ENCODE data around the gene NFATC2. TPM values are rescaled to one million over a fixed set of nuclear protein-coding genes. Genes with fewer than 3 reads are reported as not detected.

Gene NFATC2
- total RNA-seq, 1 experiment from 2014 or later = 0.61 TPM

DNA sequence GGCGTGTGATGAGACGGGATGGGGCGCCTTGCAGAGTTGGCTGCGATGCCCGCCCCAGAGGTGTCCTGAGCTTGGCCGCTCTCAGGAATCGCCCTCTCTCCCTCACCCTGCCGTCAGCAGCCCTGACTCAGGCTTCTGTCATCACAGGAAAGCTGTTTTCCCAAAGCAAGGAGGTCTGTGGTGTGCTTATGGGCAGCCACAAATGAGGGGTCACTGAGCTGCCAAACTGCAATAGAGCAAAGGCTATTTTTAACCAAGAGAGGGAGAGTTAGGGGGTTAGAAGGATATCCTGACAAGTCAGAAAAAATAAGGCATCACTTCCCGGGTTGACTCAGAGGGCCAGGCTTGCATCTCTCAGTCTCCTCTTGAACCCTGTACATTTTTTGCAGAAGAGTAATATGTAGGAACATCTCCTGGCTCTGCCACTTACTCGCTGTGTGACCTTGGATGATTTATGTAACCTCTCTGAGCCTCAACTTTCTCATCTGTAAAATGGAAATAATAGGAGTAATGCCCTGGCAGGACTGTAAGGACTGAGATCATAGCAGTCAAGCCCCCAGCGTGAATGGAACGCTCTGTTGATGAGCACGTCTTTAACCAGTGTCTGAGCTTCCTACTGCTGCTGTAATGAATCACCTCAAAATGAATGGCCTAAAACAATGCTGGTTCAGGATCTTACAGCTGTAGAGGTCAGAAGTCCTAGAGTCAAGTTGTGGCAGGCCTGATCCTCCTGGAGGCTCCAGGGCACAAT, 181.9 kb downstream of the NFATC2 start:
- Mint-ChIP-seq H3K36me3 (ENCODE audit: insufficient read depth in 1 of 3, low read depth in 3 of 3) (peaks cover 3 to 13% (median 4%) of the 10 kb centered on the region in 3 experiments), H3K9me3 (peaks cover 18 to 22% of the 10 kb centered on the region in 2 experiments), H3K4me3 (no peak overlapping the region), H3K4me1 (no peaks in the 10 kb centered on the region), H3K27ac (no peak overlapping the region), H3K27me3 (ENCODE audit: low read depth) (peaks cover 5% of the 10 kb centered on the region)
- no peak overlapping the region for H2BK120ac ChIP-seq (ENCODE audit: low read depth, low read length, poor library complexity, severe bottlenecking)
- no peak overlapping the region for H2BK5ac ChIP-seq (ENCODE audit: insufficient read length, low read length)
- TF ChIP-seq, protein P1, sequence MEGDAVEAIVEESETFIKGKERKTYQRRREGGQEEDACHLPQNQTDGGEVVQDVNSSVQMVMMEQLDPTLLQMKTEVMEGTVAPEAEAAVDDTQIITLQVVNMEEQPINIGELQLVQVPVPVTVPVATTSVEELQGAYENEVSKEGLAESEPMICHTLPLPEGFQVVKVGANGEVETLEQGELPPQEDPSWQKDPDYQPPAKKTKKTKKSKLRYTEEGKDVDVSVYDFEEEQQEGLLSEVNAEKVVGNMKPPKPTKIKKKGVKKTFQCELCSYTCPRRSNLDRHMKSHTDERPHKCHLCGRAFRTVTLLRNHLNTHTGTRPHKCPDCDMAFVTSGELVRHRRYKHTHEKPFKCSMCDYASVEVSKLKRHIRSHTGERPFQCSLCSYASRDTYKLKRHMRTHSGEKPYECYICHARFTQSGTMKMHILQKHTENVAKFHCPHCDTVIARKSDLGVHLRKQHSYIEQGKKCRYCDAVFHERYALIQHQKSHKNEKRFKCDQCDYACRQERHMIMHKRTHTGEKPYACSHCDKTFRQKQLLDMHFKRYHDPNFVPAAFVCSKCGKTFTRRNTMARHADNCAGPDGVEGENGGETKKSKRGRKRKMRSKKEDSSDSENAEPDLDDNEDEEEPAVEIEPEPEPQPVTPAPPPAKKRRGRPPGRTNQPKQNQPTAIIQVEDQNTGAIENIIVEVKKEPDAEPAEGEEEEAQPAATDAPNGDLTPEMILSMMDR (conservative IDR thresholded peaks at IDR 0.05) = no peak
- no CpG with 5 or more reads among the region's 13 CpGs for WGBS (ENCODE audit: extremely low coverage, insufficient read length, low lambda C conversion rate)
- H3K79me2 ChIP-seq (ENCODE audit: insufficient read depth, low read length) = no peaks in the 10 kb centered on the region
- no peaks in the 10 kb centered on the region for H3K4me1 ChIP-seq (ENCODE audit: insufficient read depth, low read length)
- H3K23me2 ChIP-seq (ENCODE audit: insufficient read length, low read depth, low read length, poor library complexity, severe bottlenecking) = no peaks in the 10 kb centered on the region
- H3K4ac ChIP-seq (ENCODE audit: low read depth, low read length) = no peak overlapping the region
- H4K91ac ChIP-seq (ENCODE audit: insufficient read length, low read depth, low read length) = no peak overlapping the region
- no peak overlapping the region for H3K56ac ChIP-seq (ENCODE audit: insufficient read length, low read depth, low read length)
- H3K14ac ChIP-seq (ENCODE audit: insufficient read depth, low read length) = no peak overlapping the region
- no peak overlapping the region for H4K5ac ChIP-seq (ENCODE audit: insufficient read length, low read depth, low read length)
- no peak overlapping the region for H2BK15ac ChIP-seq (ENCODE audit: low read depth, low read length)
- no peak overlapping the region for H2BK20ac ChIP-seq (ENCODE audit: low read depth, low read length, poor library complexity, severe bottlenecking)
- H3K27ac ChIP-seq (ENCODE audit: insufficient read length, low read depth, low read length) = no peak overlapping the region
- H4K20me1 ChIP-seq (ENCODE audit: control insufficient read depth, insufficient read depth, insufficient read length) = no peaks in the 10 kb centered on the region
- no peak overlapping the region for H3K23ac ChIP-seq (ENCODE audit: insufficient read length, low read depth, low read length)
- H3K9ac ChIP-seq (ENCODE audit: extremely low read depth, insufficient read length, low read length) = no peak overlapping the region
- H3K9me3 ChIP-seq (ENCODE audit: control insufficient read depth, low read depth, low read length) = peaks cover 8% of the 10 kb centered on the region
- H4K8ac ChIP-seq (replicated peaks; ENCODE audit: insufficient read length, low read depth, low read length) = no peak overlapping the region
- H3K4me2 ChIP-seq (ENCODE audit: insufficient read depth, insufficient read length, low read length) = no peak overlapping the region
- H3K79me1 ChIP-seq (ENCODE audit: insufficient read depth, low read depth, low read length, poor library complexity, severe bottlenecking) = no peaks in the 10 kb centered on the region
- H2BK12ac ChIP-seq (ENCODE audit: insufficient read length, low read depth, low read length) = no peak overlapping the region
- no peaks in the 10 kb centered on the region for H3K27me3 ChIP-seq (ENCODE audit: insufficient read depth, low read length)
- H3K18ac ChIP-seq (ENCODE audit: insufficient read length, low read depth, low read length) = no peak overlapping the region
- no peak overlapping the region for H2AK5ac ChIP-seq (ENCODE audit: insufficient read length, low read length)
- no peak overlapping the region for H3T11ph ChIP-seq (ENCODE audit: low read length)
- no peak for DNase-seq
- H2AFZ ChIP-seq (ENCODE audit: low read length) = no peak overlapping the region
